GM12878 (cell line): ENCODE data around the gene ATF4. TPM values are rescaled to one million over a fixed set of nuclear protein-coding genes. Genes with fewer than 3 reads are reported as not detected.

Experiments used
- ATAC-seq: fragments of 200-7000 bp; cut with Tn5 transposase; 3 replicates; pipeline ENCODE4 v1.9.1; 2020; ENCODE audit warnings: mild to moderate bottlenecking, moderate library complexity
- BruUV-seq: library from RNA; stranded (reverse); fragments of 400-500 nt; replicated peaks from 2 replicates; lab custom pipeline; 2021; lab: Mats Ljungman, UMichigan
- CTCF ChIA-PET: fragments of 300-600 bp; sonication (Branson Sonifier 250); formaldehyde crosslinking; extraction: SDS; loops from one replicate; lab custom pipeline; 2021; ENCODE audit warnings: inconsistent platforms; lab: Yijun Ruan, JAX
- POLR2A ChIA-PET: fragments of 350-600 bp; formaldehyde crosslinking; extraction: SDS; loops from one replicate; lab custom pipeline; 2021; ENCODE audit warnings: inconsistent platforms; lab: Charles Lee
- RAD21 ChIA-PET: fragments of 300-600 bp; sonication (Branson Sonifier 250); formaldehyde crosslinking; loops from one replicate; lab custom pipeline; 2023; ENCODE audit warnings: antibody characterized with exemption; ENCODE audit not compliant: unreplicated experiment; lab: Charles Lee
- SMC1A ChIA-PET: fragments of 300-600 bp; sonication (Branson Sonifier 250); formaldehyde crosslinking; loops from one replicate; lab custom pipeline; 2023; ENCODE audit not compliant: unreplicated experiment, uncharacterized antibody; lab: Charles Lee
- DNase-seq: peaks from one replicate; pipeline ENCODE4 v3.0.0-alpha.2; 2011; ENCODE audit warnings: low read depth, low spot score
- FAIRE-seq: peaks from 3 replicates; lab custom pipeline; 2011; peaks lifted over from hg19 to GRCh38; lab: Jason Lieb, UNC
- H2AFZ ChIP-seq: 2 replicates; pipeline ENCODE4 v1.6.0; 2011; ENCODE audit warnings: low read depth, low read length, control low read depth; ENCODE audit not compliant: control insufficient read depth
- H3K27ac ChIP-seq: 2 replicates; pipeline ENCODE4 v1.5.1; 2011; ENCODE audit warnings: control low read depth; ENCODE audit not compliant: control insufficient read depth, insufficient read depth
- H3K27me3 ChIP-seq, 2 experiments: replicated peaks in 1 of 2; 2 replicates each; pipeline versions ENCODE4 v1.6.0 to v1.6.1; 2011; ENCODE audit warnings: low read length in 1 of 2; ENCODE audit not compliant: control insufficient read depth in 2 of 2, insufficient read depth in 2 of 2
- H3K36me3 ChIP-seq, 2 experiments: 2 replicates each; pipeline ENCODE4 v1.5.1; 2011; ENCODE audit warnings: low read length in 1 of 2; ENCODE audit not compliant: control insufficient read depth in 2 of 2, insufficient read depth in 2 of 2
- H3K4me1 ChIP-seq: 2 replicates; pipeline ENCODE4 v1.6.1; 2011; ENCODE audit warnings: mild to moderate bottlenecking, low read length, moderate library complexity, mixed read lengths; ENCODE audit not compliant: control insufficient read depth, insufficient read depth
- H3K4me2 ChIP-seq: 2 replicates; pipeline ENCODE4 v1.6.0; 2011; ENCODE audit warnings: control low read depth; ENCODE audit not compliant: control insufficient read depth, insufficient read depth
- H3K4me3 ChIP-seq: fragments of 200-600 bp; sonication (generic); 2 replicates; pipeline ENCODE4 v1.5.1; 2016
- H3K79me2 ChIP-seq: 2 replicates; pipeline ENCODE4 v1.6.0; 2011; ENCODE audit warnings: low read length; ENCODE audit not compliant: control insufficient read depth, insufficient read depth
- H3K9ac ChIP-seq: 2 replicates; pipeline ENCODE4 v1.8.0; 2011; ENCODE audit warnings: low read length, control low read depth, mixed read lengths; ENCODE audit not compliant: control insufficient read depth, insufficient read depth
- H3K9me3 ChIP-seq: replicated peaks from 3 replicates; pipeline ENCODE4 v1.5.1; 2011; ENCODE audit warnings: mild to moderate bottlenecking, low read length; ENCODE audit not compliant: control insufficient read depth, insufficient read depth
- H4K20me1 ChIP-seq: 2 replicates; pipeline ENCODE4 v1.6.0; 2011; ENCODE audit not compliant: control insufficient read depth, insufficient read depth
- EED ChIP-seq: sonication (generic); IDR thresholded peaks from 2 replicates; pipeline ENCODE4 v1.6.1; 2016; ENCODE audit warnings: antibody characterized with exemption, low read depth
- SIN3A ChIP-seq: IDR thresholded peaks from 2 replicates; pipeline ENCODE4 v1.6.1; 2012; ENCODE audit warnings: low read depth, low read length, improper control_type of control experiment
- SKIL ChIP-seq: fragments of 450-650 bp; IDR thresholded peaks from 2 replicates; pipeline ENCODE4 v1.6.1; 2017; ENCODE audit warnings: mild to moderate bottlenecking, low read depth, inconsistent platforms; ENCODE audit not compliant: poor library complexity, severe bottlenecking
- SP1 ChIP-seq: IDR thresholded peaks from one replicate; pipeline ENCODE4 v1.6.1; 2011; ENCODE audit warnings: low read depth, low read length
- STAT3 ChIP-seq: IDR thresholded peaks from 2 replicates; pipeline ENCODE4 v1.6.1; 2011; ENCODE audit warnings: low read depth, low read length, improper control_type of control experiment
- WGBS: methylation state at CpG from one replicate; pipeline ENCODE4 v1.1.6; 2016; ENCODE audit warnings: low lambda C conversion rate; ENCODE audit not compliant: insufficient replicate concordance, insufficient coverage; ENCODE audit errors: missing lambda C conversion rate; 5-methylcytosine and 5-hydroxymethylcytosine counted together
- in situ Hi-C: fragments of 300-500 bp; cut with MboI; formaldehyde crosslinking; loops from 9 replicates; pipeline ENCODE4 v1.14.3; 2018; ENCODE audit warnings: mixed read lengths
- intact Hi-C: fragments of 100-400 bp; cut with micrococcal nuclease; formaldehyde crosslinking; loops from one replicate; pipeline ENCODE4 v1.14.2; 2022; ENCODE audit not compliant: unreplicated experiment
- polyA plus RNA-seq, 11 experiments: library from polyadenylated mRNA; depleted of rRNA in 4 of 11; unstranded in 6 of 11; stranded (reverse) in 5 of 11; fragments of >200 nt; fragmentation: Nextera tagmentation in 4 of 11; fragmentation: Illumina TruSeq in 1 of 11; extraction: Ambion mirVana in 4 of 11; extraction: Trizol in 1 of 11; gene quantifications; 1 replicate in 1 of 11; 2 replicates in 10 of 11; pipeline versions ENCODE4 v1.2.1 to v1.2.3, GENCODE V29; 2011 to 2016; ENCODE audit warnings: inconsistent platforms in 2 of 11, missing spikeins in 2 of 11, low read depth in 1 of 11
- total RNA-seq, 4 experiments: library from RNA; depleted of rRNA in 3 of 4; stranded (reverse); fragments of >200 nt in 3 of 4; fragmentation: Illumina TruSeq in 1 of 4; extraction: Trizol in 1 of 4; gene quantifications; 2 replicates each; pipeline versions ENCODE4 v1.2.1 to v1.2.3, GENCODE V29; 2013 to 2021

The ATF4 gene
- total and polyA plus RNA-seq, 10 of the 15 experiments (the other 5 are each of a cell fraction or from before 2014, with no cell fraction given): 88.3 to 605 (median 320) TPM

- TF ChIP-seq SIN3A: peak; percentile 43; the same call in 1 of the 2 replicates
- TF ChIP-seq, all 136 proteins: peak for 6
Observed at GRCh38 chr22:39474351-39475111, 45.8 kb upstream of the ATF4 start (continued).

GRCh38 chr22:39475337-39475736 is 45.0 kb upstream of the ATF4 start:
- POLR2A ChIA-PET: interaction anchor here (0.6 to 1.6 kb wide), 11 partner anchors 9 to 1569 kb away, joined by 3 to 7 read pairs (median 4); partner anchors contain the start of genes MICALL1 and MIEF1
- RAD21 ChIA-PET: interaction anchor here (0.6 to 1.4 kb wide), 3 partner anchors 10 to 83 kb away, joined by 3 to 4 read pairs (median 3); no protein-coding TSS in a partner anchor
- no peaks in the 10 kb centered on the region; the same call in 1 of the 2 replicates for H4K20me1 ChIP-seq
- in situ Hi-C loops: no loop called here
- no peak overlapping the region for H3K4me2 ChIP-seq
- 91% methylated on average over 9 of the region's 9 CpGs for WGBS
- no peak overlapping the region for H2AFZ ChIP-seq
- no peaks in the 10 kb centered on the region for H3K9me3 ChIP-seq
- no peak overlapping the region for H3K27ac ChIP-seq
- intact Hi-C loops: no loop called here
- DNase-seq (no peak), ATAC-seq (no peak), FAIRE-seq (no peak)
- H3K79me2 ChIP-seq: peaks cover 25% of the 10 kb centered on the region
- no peak overlapping the region for H3K4me3 ChIP-seq
- peaks cover 24% of the 10 kb centered on the region for H3K4me1 ChIP-seq
- SMC1A ChIA-PET: interaction anchor here (0.6 to 1.2 kb wide), 6 partner anchors 13 to 47 kb away, joined by 3 to 6 read pairs (median 4); partner anchors contain the start of gene ATF4
- H3K9ac ChIP-seq: no peak overlapping the region
- TF ChIP-seq SP1: no peak
- no peak for TF ChIP-seq STAT3
- TF ChIP-seq EED: no peak
- TF ChIP-seq SKIL: no peak
- no TSS peak for BruUV-seq
- peaks cover 7 to 39% of the 10 kb centered on the region in 2 experiments; a peak in 3 of 4 replicates for H3K36me3 ChIP-seq
- H3K27me3 ChIP-seq: no peaks in the 10 kb centered on the region
- CTCF ChIA-PET: interaction anchor here (0.7 to 2.5 kb wide), 5 partner anchors 18 to 76 kb away, joined by 3 to 13 read pairs (median 3); partner anchors contain the start of gene TAB1
